Measurements from ENCODE around the gene FIGN.

- TF ChIP-seq CTCF (IDR thresholded peaks at IDR 0.05 in 2 of 3, conservative IDR thresholded peaks at IDR 0.05 in 1 of 3; ENCODE audit: borderline replicate concordance in 1 of 3, insufficient read depth in 1 of 3, low read depth in 2 of 3, low read length in 2 of 3) (no peak), ZNF274 (IDR thresholded peaks at IDR 0.05; ENCODE audit: low read depth, low read length) (no peak), EZH2 (IDR thresholded peaks at IDR 0.05) (no peak), POLR2A (IDR thresholded peaks at IDR 0.05; ENCODE audit: borderline replicate concordance, extremely low read depth, insufficient read depth, insufficient read length) (no peak), POLR2AphosphoS5 (IDR thresholded peaks at IDR 0.05; ENCODE audit: low read depth, low read length) (no peak), EGR1 (IDR thresholded peaks at IDR 0.05; ENCODE audit: low read depth) (no peak), ZFX (IDR thresholded peaks at IDR 0.05) (no peak), SP1 (IDR thresholded peaks at IDR 0.05; ENCODE audit: low read depth) (no peak), CEBPB (IDR thresholded peaks at IDR 0.05; ENCODE audit: low read depth) (no peak), TCF7L2 (IDR thresholded peaks at IDR 0.05; ENCODE audit: borderline replicate concordance, extremely low read depth, insufficient read depth, insufficient read length) (no peak), YY1 (IDR thresholded peaks at IDR 0.05; ENCODE audit: extremely low read depth, insufficient replicate concordance, low read depth, low read length) (no peak)
- TF ChIP-seq, protein P1, sequence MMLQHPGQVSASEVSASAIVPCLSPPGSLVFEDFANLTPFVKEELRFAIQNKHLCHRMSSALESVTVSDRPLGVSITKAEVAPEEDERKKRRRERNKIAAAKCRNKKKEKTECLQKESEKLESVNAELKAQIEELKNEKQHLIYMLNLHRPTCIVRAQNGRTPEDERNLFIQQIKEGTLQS (IDR thresholded peaks at IDR 0.05), result no peak
- TF ChIP-seq, protein P2, sequence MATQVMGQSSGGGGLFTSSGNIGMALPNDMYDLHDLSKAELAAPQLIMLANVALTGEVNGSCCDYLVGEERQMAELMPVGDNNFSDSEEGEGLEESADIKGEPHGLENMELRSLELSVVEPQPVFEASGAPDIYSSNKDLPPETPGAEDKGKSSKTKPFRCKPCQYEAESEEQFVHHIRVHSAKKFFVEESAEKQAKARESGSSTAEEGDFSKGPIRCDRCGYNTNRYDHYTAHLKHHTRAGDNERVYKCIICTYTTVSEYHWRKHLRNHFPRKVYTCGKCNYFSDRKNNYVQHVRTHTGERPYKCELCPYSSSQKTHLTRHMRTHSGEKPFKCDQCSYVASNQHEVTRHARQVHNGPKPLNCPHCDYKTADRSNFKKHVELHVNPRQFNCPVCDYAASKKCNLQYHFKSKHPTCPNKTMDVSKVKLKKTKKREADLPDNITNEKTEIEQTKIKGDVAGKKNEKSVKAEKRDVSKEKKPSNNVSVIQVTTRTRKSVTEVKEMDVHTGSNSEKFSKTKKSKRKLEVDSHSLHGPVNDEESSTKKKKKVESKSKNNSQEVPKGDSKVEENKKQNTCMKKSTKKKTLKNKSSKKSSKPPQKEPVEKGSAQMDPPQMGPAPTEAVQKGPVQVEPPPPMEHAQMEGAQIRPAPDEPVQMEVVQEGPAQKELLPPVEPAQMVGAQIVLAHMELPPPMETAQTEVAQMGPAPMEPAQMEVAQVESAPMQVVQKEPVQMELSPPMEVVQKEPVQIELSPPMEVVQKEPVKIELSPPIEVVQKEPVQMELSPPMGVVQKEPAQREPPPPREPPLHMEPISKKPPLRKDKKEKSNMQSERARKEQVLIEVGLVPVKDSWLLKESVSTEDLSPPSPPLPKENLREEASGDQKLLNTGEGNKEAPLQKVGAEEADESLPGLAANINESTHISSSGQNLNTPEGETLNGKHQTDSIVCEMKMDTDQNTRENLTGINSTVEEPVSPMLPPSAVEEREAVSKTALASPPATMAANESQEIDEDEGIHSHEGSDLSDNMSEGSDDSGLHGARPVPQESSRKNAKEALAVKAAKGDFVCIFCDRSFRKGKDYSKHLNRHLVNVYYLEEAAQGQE (IDR thresholded peaks at IDR 0.05; ENCODE audit: low read depth), result no peak
These were observed 109.6 kb downstream of the FIGN start for GRCh38 chr2:163626208-163626607.

Data from HCT116 (cell line).